Mesenchymal stem cell (in vitro differentiated cells and primary cell): ENCODE results near the gene F13A1.
A peak's percentile ranks its signal among the peaks of the same experiment; 100 is the strongest.

ENCODE experiments used
- DNase-seq: peaks from one replicate; pipeline ENCODE4 v3.0.0-alpha.2; 2013
- H2AFZ ChIP-seq: one replicate; pipeline ENCODE4 v1.6.1; 2013; ENCODE audit warnings: low read depth, mild to moderate bottlenecking, control low read depth, inconsistent platforms, low read length, moderate library complexity
- H2AK5ac ChIP-seq: 2 replicates; pipeline ENCODE4 v1.6.1; 2013; ENCODE audit warnings: low read length, moderate library complexity, mild to moderate bottlenecking, inconsistent platforms; ENCODE audit not compliant: severe bottlenecking
- H2BK120ac ChIP-seq: one replicate; pipeline ENCODE4 v1.6.1; 2013; ENCODE audit warnings: low read depth, mild to moderate bottlenecking, inconsistent platforms, low read length, moderate library complexity
- H2BK12ac ChIP-seq, 2 experiments: one replicate each; pipeline ENCODE4 v1.6.1; 2013; ENCODE audit warnings: inconsistent platforms in 2 of 2, low read length in 2 of 2, mild to moderate bottlenecking in 2 of 2, moderate library complexity in 2 of 2, control low read depth in 1 of 2
- H2BK15ac ChIP-seq: one replicate; pipeline ENCODE4 v1.6.1; 2013; ENCODE audit warnings: mild to moderate bottlenecking, low read depth, inconsistent platforms; ENCODE audit not compliant: poor library complexity, severe bottlenecking
- H2BK5ac ChIP-seq: 2 replicates; pipeline ENCODE4 v1.6.1; 2013; ENCODE audit warnings: low read depth, mild to moderate bottlenecking, low read length, control low read depth, inconsistent platforms; ENCODE audit not compliant: poor library complexity, severe bottlenecking
- H3K14ac ChIP-seq, 2 experiments: one replicate each; pipeline ENCODE4 v1.6.1; 2013; ENCODE audit warnings: inconsistent platforms in 2 of 2, low read length in 2 of 2, control low read depth in 1 of 2, mild to moderate bottlenecking in 1 of 2, moderate library complexity in 1 of 2
- H3K18ac ChIP-seq, 2 experiments: one replicate each; pipeline ENCODE4 v1.6.1; 2013; ENCODE audit warnings: inconsistent platforms in 2 of 2, low read length in 2 of 2, control low read depth in 1 of 2, low read depth in 1 of 2, mild to moderate bottlenecking in 1 of 2
- H3K23ac ChIP-seq, 2 experiments: one replicate each; pipeline ENCODE4 v1.6.1; 2013; ENCODE audit warnings: inconsistent platforms in 2 of 2, low read length in 2 of 2, mild to moderate bottlenecking in 2 of 2, moderate library complexity in 2 of 2, control low read depth in 1 of 2
- H3K27ac ChIP-seq: 2 replicates; pipeline ENCODE4 v1.5.1; 2013; ENCODE audit warnings: mild to moderate bottlenecking, moderate library complexity, low read length, control low read depth, inconsistent platforms; ENCODE audit not compliant: poor library complexity, severe bottlenecking
- H3K27me3 ChIP-seq, 2 experiments: 2 replicates each; pipeline versions ENCODE4 v1.6.1 to v1.7.0; 2013; ENCODE audit warnings: low read length in 2 of 2, mild to moderate bottlenecking in 2 of 2, moderate library complexity in 2 of 2, control low read depth in 1 of 2, inconsistent platforms in 1 of 2; ENCODE audit not compliant: control insufficient read depth in 1 of 2, insufficient read depth in 1 of 2
- H3K36me3 ChIP-seq, 2 experiments: 2 replicates each; pipeline versions ENCODE4 v1.6.1 to v1.7.0; 2013; ENCODE audit warnings: low read length in 2 of 2, control low read depth in 1 of 2, inconsistent platforms in 1 of 2, low read depth in 1 of 2, mild to moderate bottlenecking in 1 of 2; ENCODE audit not compliant: insufficient read depth in 2 of 2, control insufficient read depth in 1 of 2
- H3K4ac ChIP-seq, 2 experiments: one replicate each; pipeline ENCODE4 v1.6.1; 2013; ENCODE audit warnings: inconsistent platforms in 2 of 2, low read length in 2 of 2, mild to moderate bottlenecking in 2 of 2, moderate library complexity in 2 of 2, control low read depth in 1 of 2, low read depth in 1 of 2
- H3K4me1 ChIP-seq: 2 replicates; pipeline ENCODE4 v1.6.1; 2013; ENCODE audit warnings: low read depth, low read length, control low read depth; ENCODE audit not compliant: control insufficient read depth, insufficient read depth
- H3K4me2 ChIP-seq: 2 replicates; pipeline ENCODE4 v1.6.1; 2013; ENCODE audit warnings: low read length, mild to moderate bottlenecking, inconsistent platforms; ENCODE audit not compliant: poor library complexity, severe bottlenecking
- H3K4me3 ChIP-seq, 2 experiments: 2 replicates each; pipeline versions ENCODE4 v1.5.1 to v1.7.0; 2013; ENCODE audit warnings: low read length in 2 of 2, mild to moderate bottlenecking in 2 of 2, control low read depth in 1 of 2, low read depth in 1 of 2; ENCODE audit not compliant: insufficient read depth in 1 of 2
- H3K79me1 ChIP-seq: replicated peaks from 2 replicates; pipeline ENCODE4 v1.6.1; 2013; ENCODE audit warnings: mild to moderate bottlenecking, control low read depth, low read length, inconsistent platforms; ENCODE audit not compliant: poor library complexity, severe bottlenecking
- H3K9ac ChIP-seq: 2 replicates; pipeline ENCODE4 v1.7.0; 2013; ENCODE audit warnings: mild to moderate bottlenecking, low read length, moderate library complexity
- H3K9me3 ChIP-seq: 2 replicates; pipeline ENCODE4 v1.7.0; 2013; ENCODE audit warnings: mild to moderate bottlenecking, low read length; ENCODE audit not compliant: control insufficient read depth
- H4K8ac ChIP-seq: one replicate; pipeline ENCODE4 v1.6.1; 2013; ENCODE audit warnings: inconsistent platforms, mild to moderate bottlenecking, low read length, moderate library complexity
- H4K91ac ChIP-seq: one replicate; pipeline ENCODE4 v1.6.1; 2013; ENCODE audit warnings: mild to moderate bottlenecking, low read length, inconsistent platforms
- WGBS: methylation state at CpG from one replicate; pipeline ENCODE4 v1.1.7; 2013; ENCODE audit warnings: mixed read lengths; 5-methylcytosine and 5-hydroxymethylcytosine counted together

F13A1 gene

GRCh38 chr6:6217855-6218758 lies 102.4 kb downstream of the F13A1 start:
- Histone ChIP-seq H4K91ac (no peak overlapping the region), H3K79me1 (no peaks in the 10 kb centered on the region), H3K36me3 (no peaks in the 10 kb centered on the region), H2BK5ac (no peak overlapping the region), H3K18ac (no peak overlapping the region), H2BK15ac (no peak overlapping the region), H2AFZ (no peak overlapping the region), H3K9ac (peak overlapping the region; percentile 69), H3K27me3 (peaks cover 0 to 13% of the 10 kb centered on the region in 2 experiments), H2AK5ac (no peak overlapping the region), H3K4ac (no peak overlapping the region), H4K8ac (no peak overlapping the region), H3K4me1 (no peaks in the 10 kb centered on the region), H3K9me3 (no peaks in the 10 kb centered on the region), H3K14ac (no peak overlapping the region), H3K23ac (no peak overlapping the region), H3K4me3 (peak overlapping the region in 1 of 2 experiments; percentile 58), H3K27ac (no peak overlapping the region), H2BK120ac (no peak overlapping the region), H3K4me2 (no peak overlapping the region), H2BK12ac (no peak overlapping the region)
- peak; percentile 26 for DNase-seq
- WGBS: 48% methylated on average over 10 of the region's 11 CpGs

- H2BK12ac ChIP-seq: no peak overlapping the region
- no peak overlapping the region for H3K23ac ChIP-seq
- 38% methylated on average over 1 of the region's 2 CpGs for WGBS
These were observed 109.5 kb downstream of the F13A1 start for GRCh38 chr6:6210994-6211393.

GRCh38 chr6:6202886-6203285 lies 117.6 kb downstream of the F13A1 start:
- no peak overlapping the region for H3K23ac ChIP-seq
- H3K9me3 ChIP-seq: no peaks in the 10 kb centered on the region
- no peak overlapping the region for H4K91ac ChIP-seq
- 52% methylated on average over 2 of the region's 2 CpGs for WGBS
- DNase-seq: no peak
- H2AFZ ChIP-seq: no peak overlapping the region
- H3K4ac ChIP-seq: no peak overlapping the region
- H3K27ac ChIP-seq: no peak overlapping the region
- H3K4me3 ChIP-seq: no peak overlapping the region
- H3K4me2 ChIP-seq: no peak overlapping the region
- no peaks in the 10 kb centered on the region for H3K79me1 ChIP-seq
- peaks cover 0 to 64% of the 10 kb centered on the region in 2 experiments for H3K27me3 ChIP-seq
- no peak overlapping the region for H2BK120ac ChIP-seq
- no peak overlapping the region for H4K8ac ChIP-seq
- H3K14ac ChIP-seq: no peak overlapping the region
- no peaks in the 10 kb centered on the region for H3K36me3 ChIP-seq
- no peak overlapping the region for H2BK5ac ChIP-seq
- H2AK5ac ChIP-seq: no peak overlapping the region
- no peak overlapping the region for H2BK12ac ChIP-seq
- H3K18ac ChIP-seq: no peak overlapping the region
- H3K9ac ChIP-seq: no peak overlapping the region
- no peaks in the 10 kb centered on the region for H3K4me1 ChIP-seq
- no peak overlapping the region for H2BK15ac ChIP-seq

More at GRCh38 chr6:6210994-6211393, 109.5 kb downstream of the F13A1 start:
- no peak overlapping the region for H3K4me3 ChIP-seq
- H2BK5ac ChIP-seq: no peak overlapping the region
- no peak overlapping the region for H3K27ac ChIP-seq
- H2AFZ ChIP-seq: no peak overlapping the region
- H3K14ac ChIP-seq: no peak overlapping the region
- H3K36me3 ChIP-seq: no peaks in the 10 kb centered on the region
- no peaks in the 10 kb centered on the region for H3K9me3 ChIP-seq
- no peaks in the 10 kb centered on the region for H3K79me1 ChIP-seq
- no peak overlapping the region for H3K9ac ChIP-seq
- H3K4ac ChIP-seq: no peak overlapping the region
- H4K91ac ChIP-seq: no peak overlapping the region
- H3K27me3 ChIP-seq: peaks cover 0 to 5% of the 10 kb centered on the region in 2 experiments
- H2BK120ac ChIP-seq: no peak overlapping the region
- H2AK5ac ChIP-seq: no peak overlapping the region
- no peak overlapping the region for H3K18ac ChIP-seq
- H2BK15ac ChIP-seq: no peak overlapping the region
- no peak overlapping the region for H3K4me2 ChIP-seq
- no peak for DNase-seq
- no peak overlapping the region for H4K8ac ChIP-seq
- no peaks in the 10 kb centered on the region for H3K4me1 ChIP-seq

- Histone ChIP-seq H3K4me3 (no peak overlapping the region), H2AFZ (no peak overlapping the region), H4K91ac (no peak overlapping the region), H3K23ac (no peak overlapping the region), H3K36me3 (no peaks in the 10 kb centered on the region), H3K9me3 (no peaks in the 10 kb centered on the region), H3K27ac (no peak overlapping the region), H4K8ac (no peak overlapping the region), H2AK5ac (no peak overlapping the region), H3K27me3 (peaks cover 0 to 64% of the 10 kb centered on the region in 2 experiments), H3K4me2 (no peak overlapping the region), H2BK120ac (no peak overlapping the region), H3K14ac (no peak overlapping the region), H3K4me1 (no peaks in the 10 kb centered on the region), H2BK15ac (no peak overlapping the region), H3K9ac (no peak overlapping the region), H2BK5ac (no peak overlapping the region), H2BK12ac (no peak overlapping the region), H3K79me1 (no peaks in the 10 kb centered on the region), H3K4ac (no peak overlapping the region), H3K18ac (no peak overlapping the region)
- 65% methylated on average over 3 of the region's 4 CpGs for WGBS
- DNase-seq: no peak
These were observed 119.3 kb downstream of the F13A1 start for GRCh38 chr6:6201200-6201599.
